ENCODE data around the gene SEZ6L2.

The SEZ6L2 gene

GRCh38 chr16:29857133-29857760 is 42.1 kb downstream of the SEZ6L2 start:
- no peak for TF ChIP-seq CTCF (IDR thresholded peaks at IDR 0.05; ENCODE audit: borderline replicate concordance, insufficient read depth, low read depth, low read length)
- no peak overlapping the region for H3K4me3 ChIP-seq (ENCODE audit: low read depth, low read length)

GRCh38 chr16:29854520-29855100 is 44.7 kb downstream of the SEZ6L2 start:
- no peak overlapping the region for H3K4me3 ChIP-seq (ENCODE audit: low read depth, low read length)
- TF ChIP-seq CTCF (IDR thresholded peaks at IDR 0.05; ENCODE audit: borderline replicate concordance, insufficient read depth, low read depth, low read length): no peak

- no peak for TF ChIP-seq CTCF (IDR thresholded peaks at IDR 0.05; ENCODE audit: borderline replicate concordance, insufficient read depth, low read depth, low read length)
- H3K4me3 ChIP-seq (ENCODE audit: low read depth, low read length): no peak overlapping the region
Measured at GRCh38 chr16:29852654-29853053, 46.7 kb downstream of the SEZ6L2 start.

- no peak overlapping the region for H3K4me3 ChIP-seq (ENCODE audit: low read depth, low read length)
- TF ChIP-seq CTCF (IDR thresholded peaks at IDR 0.05; ENCODE audit: borderline replicate concordance, insufficient read depth, low read depth, low read length): no peak
Measured at GRCh38 chr16:29850998-29851397, 48.4 kb downstream of the SEZ6L2 start.

GRCh38 chr16:29849505-29849904 is 49.8 kb downstream of the SEZ6L2 start:
- TF ChIP-seq CTCF (IDR thresholded peaks at IDR 0.05; ENCODE audit: borderline replicate concordance, insufficient read depth, low read depth, low read length): no peak
- no peak overlapping the region for H3K4me3 ChIP-seq (ENCODE audit: low read depth, low read length)

GRCh38 chr16:29848420-29849297 is 50.7 kb downstream of the SEZ6L2 start:
- peak; percentile 99 for TF ChIP-seq CTCF (IDR thresholded peaks at IDR 0.05; ENCODE audit: borderline replicate concordance, insufficient read depth, low read depth, low read length)
- H3K4me3 ChIP-seq (ENCODE audit: low read depth, low read length): no peak overlapping the region

Data from GM12875 (cell line).